ENCODE measurements around the gene AADAT.

Gene AADAT

DNA sequence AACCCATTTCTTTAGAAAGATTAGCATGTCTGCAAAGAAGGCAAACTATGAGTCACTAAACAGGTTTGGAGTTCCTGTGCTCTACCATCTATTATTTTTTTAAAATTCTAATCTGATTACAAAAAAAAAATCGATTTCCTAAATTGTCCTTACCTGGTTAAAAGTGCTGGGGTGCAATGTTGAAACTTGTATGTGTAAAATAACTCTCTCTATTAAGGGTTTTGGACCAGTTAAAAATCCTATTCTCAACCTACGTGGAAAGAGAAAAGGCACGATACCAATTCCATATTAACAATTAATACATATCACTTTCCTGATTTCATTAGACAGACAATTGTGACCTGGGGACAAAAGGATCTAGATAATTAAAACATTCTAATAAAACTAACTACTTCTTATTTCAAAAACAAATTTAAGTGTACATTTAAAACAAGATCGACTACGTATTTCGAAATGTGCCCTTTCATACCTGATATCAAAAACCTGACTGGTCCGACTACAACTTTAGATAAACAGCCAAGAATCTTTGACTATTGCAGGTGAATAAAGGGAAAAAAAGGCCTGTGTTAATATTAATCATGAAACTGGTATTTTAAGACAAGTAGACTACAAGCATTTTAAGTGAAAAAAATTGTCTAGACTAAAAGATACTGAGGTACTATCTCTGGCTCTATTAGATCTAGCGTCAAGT is 21.2 kb downstream of the AADAT start:
- Histone ChIP-seq H3K36me3 (ENCODE audit: insufficient read depth, insufficient read length, low read length) (peaks cover 45% of the 10 kb centered on the region), H3K27me3 (ENCODE audit: insufficient read depth, insufficient read length) (no peaks in the 10 kb centered on the region), H3K4me3 (ENCODE audit: insufficient read length, low read depth) (no peak overlapping the region), H3K9me3 (ENCODE audit: insufficient read depth, low read length) (no peaks in the 10 kb centered on the region), H3K4me1 (ENCODE audit: insufficient read depth, insufficient read length) (no peaks in the 10 kb centered on the region), H3K9ac (ENCODE audit: insufficient read length, low read depth) (no peak overlapping the region)
- TF ChIP-seq ZNF274 (IDR thresholded peaks at IDR 0.05; ENCODE audit: low read depth, low read length) (no peak), YY1 (IDR thresholded peaks at IDR 0.05; ENCODE audit: insufficient read depth, insufficient read length) (no peak), SUZ12 (IDR thresholded peaks at IDR 0.05; ENCODE audit: extremely low read depth, insufficient read depth, insufficient read length) (no peak)
- no peak for DNase-seq (ENCODE audit: low read depth, low spot score)

- H3K4me3 ChIP-seq (ENCODE audit: insufficient read length, low read depth): no peak overlapping the region
- peaks cover 48% of the 10 kb centered on the region for H3K36me3 ChIP-seq (ENCODE audit: insufficient read depth, insufficient read length, low read length)
- no peaks in the 10 kb centered on the region for H3K27me3 ChIP-seq (ENCODE audit: insufficient read depth, insufficient read length)
- no peak for DNase-seq (ENCODE audit: low read depth, low spot score)
- H3K9ac ChIP-seq (ENCODE audit: insufficient read length, low read depth): no peak overlapping the region
- no peak for TF ChIP-seq SUZ12 (IDR thresholded peaks at IDR 0.05; ENCODE audit: extremely low read depth, insufficient read depth, insufficient read length)
- TF ChIP-seq YY1 (IDR thresholded peaks at IDR 0.05; ENCODE audit: insufficient read depth, insufficient read length): no peak
- no peak for TF ChIP-seq ZNF274 (IDR thresholded peaks at IDR 0.05; ENCODE audit: low read depth, low read length)
- H3K9me3 ChIP-seq (ENCODE audit: insufficient read depth, low read length): no peaks in the 10 kb centered on the region
- H3K4me1 ChIP-seq (ENCODE audit: insufficient read depth, insufficient read length): peaks cover 2% of the 10 kb centered on the region
Measured at GRCh38 chr4:170059421-170059820, 30.3 kb downstream of the AADAT start.

DNA sequence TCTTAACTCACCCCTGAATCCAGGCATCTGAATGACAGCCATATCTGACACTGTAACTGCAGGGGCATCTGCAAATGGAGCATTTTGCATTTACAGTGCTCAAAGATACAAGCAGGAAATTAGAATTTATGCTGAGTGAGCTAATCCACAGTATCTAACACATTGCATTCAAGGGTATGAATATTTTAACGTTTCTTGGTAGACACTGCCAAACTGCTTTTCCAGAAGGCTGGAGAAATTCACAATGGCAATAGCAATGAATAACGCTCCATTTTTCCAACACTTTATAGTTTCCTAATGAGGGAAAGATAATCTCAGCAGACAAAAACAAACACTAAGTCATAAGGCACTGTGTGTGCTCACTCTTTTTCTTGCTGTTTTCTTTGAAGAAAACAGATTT is 30.9 kb downstream of the AADAT start:
- H3K4me3 ChIP-seq (ENCODE audit: insufficient read length, low read depth): no peak overlapping the region
- peaks cover 44% of the 10 kb centered on the region for H3K36me3 ChIP-seq (ENCODE audit: insufficient read depth, insufficient read length, low read length)
- no peaks in the 10 kb centered on the region for H3K9me3 ChIP-seq (ENCODE audit: insufficient read depth, low read length)
- no peak overlapping the region for H3K9ac ChIP-seq (ENCODE audit: insufficient read length, low read depth)
- peaks cover 2% of the 10 kb centered on the region for H3K4me1 ChIP-seq (ENCODE audit: insufficient read depth, insufficient read length)
- no peak for TF ChIP-seq SUZ12 (IDR thresholded peaks at IDR 0.05; ENCODE audit: extremely low read depth, insufficient read depth, insufficient read length)
- no peak for TF ChIP-seq YY1 (IDR thresholded peaks at IDR 0.05; ENCODE audit: insufficient read depth, insufficient read length)
- no peak for TF ChIP-seq ZNF274 (IDR thresholded peaks at IDR 0.05; ENCODE audit: low read depth, low read length)
- no peak for DNase-seq (ENCODE audit: low read depth, low spot score)
- no peaks in the 10 kb centered on the region for H3K27me3 ChIP-seq (ENCODE audit: insufficient read depth, insufficient read length)

GRCh38 chr4:170057866-170058265 is 31.9 kb downstream of the AADAT start:
- H3K4me3 ChIP-seq (ENCODE audit: insufficient read length, low read depth): no peak overlapping the region
- H3K36me3 ChIP-seq (ENCODE audit: insufficient read depth, insufficient read length, low read length): peaks cover 37% of the 10 kb centered on the region
- no peaks in the 10 kb centered on the region for H3K27me3 ChIP-seq (ENCODE audit: insufficient read depth, insufficient read length)
- H3K4me1 ChIP-seq (ENCODE audit: insufficient read depth, insufficient read length): peaks cover 2% of the 10 kb centered on the region
- no peaks in the 10 kb centered on the region for H3K9me3 ChIP-seq (ENCODE audit: insufficient read depth, low read length)
- H3K9ac ChIP-seq (ENCODE audit: insufficient read length, low read depth): no peak overlapping the region
- TF ChIP-seq ZNF274 (IDR thresholded peaks at IDR 0.05; ENCODE audit: low read depth, low read length): no peak
- TF ChIP-seq YY1 (IDR thresholded peaks at IDR 0.05; ENCODE audit: insufficient read depth, insufficient read length): no peak
- no peak for TF ChIP-seq SUZ12 (IDR thresholded peaks at IDR 0.05; ENCODE audit: extremely low read depth, insufficient read depth, insufficient read length)
- DNase-seq (ENCODE audit: low read depth, low spot score): no peak

DNA sequence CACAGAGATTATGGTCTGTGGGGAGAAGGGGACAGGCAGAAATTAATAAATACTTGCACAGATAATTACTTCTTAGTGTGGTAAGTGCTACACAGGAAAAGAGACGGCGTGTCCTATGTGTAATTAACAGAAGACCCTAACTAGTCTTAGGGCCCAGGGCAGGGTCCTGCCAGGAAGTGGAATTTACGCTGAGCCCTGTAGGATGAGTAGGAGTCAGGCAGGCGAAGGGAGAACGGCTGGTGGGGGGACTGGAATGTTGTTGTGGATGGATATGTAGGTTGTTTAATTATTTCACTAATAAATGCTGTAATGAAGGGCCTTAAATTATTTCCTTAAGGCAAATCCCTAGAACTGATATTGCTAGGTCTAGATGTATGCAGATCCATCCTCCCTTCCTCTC is 36.8 kb downstream of the AADAT start:
- no peak for DNase-seq (ENCODE audit: low read depth, low spot score)
- Histone ChIP-seq H3K9ac (ENCODE audit: insufficient read length, low read depth) (no peak overlapping the region), H3K4me1 (ENCODE audit: insufficient read depth, insufficient read length) (peaks cover under 1% of the 10 kb centered on the region), H3K4me3 (ENCODE audit: insufficient read length, low read depth) (no peak overlapping the region), H3K36me3 (ENCODE audit: insufficient read depth, insufficient read length, low read length) (peaks cover 4% of the 10 kb centered on the region), H3K9me3 (ENCODE audit: insufficient read depth, low read length) (no peaks in the 10 kb centered on the region), H3K27me3 (ENCODE audit: insufficient read depth, insufficient read length) (no peaks in the 10 kb centered on the region)
- TF ChIP-seq YY1 (IDR thresholded peaks at IDR 0.05; ENCODE audit: insufficient read depth, insufficient read length) (no peak), ZNF274 (IDR thresholded peaks at IDR 0.05; ENCODE audit: low read depth, low read length) (no peak), SUZ12 (IDR thresholded peaks at IDR 0.05; ENCODE audit: extremely low read depth, insufficient read depth, insufficient read length) (no peak)

- Histone ChIP-seq H3K36me3 (ENCODE audit: insufficient read depth, insufficient read length, low read length) (no peaks in the 10 kb centered on the region), H3K4me3 (ENCODE audit: insufficient read length, low read depth) (no peak overlapping the region), H3K27me3 (ENCODE audit: insufficient read depth, insufficient read length) (no peaks in the 10 kb centered on the region), H3K4me1 (ENCODE audit: insufficient read depth, insufficient read length) (no peaks in the 10 kb centered on the region), H3K9me3 (ENCODE audit: insufficient read depth, low read length) (no peaks in the 10 kb centered on the region), H3K9ac (ENCODE audit: insufficient read length, low read depth) (no peak overlapping the region)
- no peak for DNase-seq (ENCODE audit: low read depth, low spot score)
- TF ChIP-seq SUZ12 (IDR thresholded peaks at IDR 0.05; ENCODE audit: extremely low read depth, insufficient read depth, insufficient read length) (no peak), ZNF274 (IDR thresholded peaks at IDR 0.05; ENCODE audit: low read depth, low read length) (no peak), YY1 (IDR thresholded peaks at IDR 0.05; ENCODE audit: insufficient read depth, insufficient read length) (no peak)
Measured at GRCh38 chr4:170051402-170051801, 38.4 kb downstream of the AADAT start.

- Histone ChIP-seq H3K9ac (ENCODE audit: insufficient read length, low read depth) (no peak overlapping the region), H3K27me3 (ENCODE audit: insufficient read depth, insufficient read length) (no peaks in the 10 kb centered on the region), H3K4me3 (ENCODE audit: insufficient read length, low read depth) (no peak overlapping the region), H3K36me3 (ENCODE audit: insufficient read depth, insufficient read length, low read length) (no peaks in the 10 kb centered on the region), H3K4me1 (ENCODE audit: insufficient read depth, insufficient read length) (no peaks in the 10 kb centered on the region), H3K9me3 (ENCODE audit: insufficient read depth, low read length) (0 out of 2 replicates have a peak, but pooled peaks cover 4% of the 10 kb centered on the region)
- TF ChIP-seq ZNF274 (IDR thresholded peaks at IDR 0.05; ENCODE audit: low read depth, low read length): no peak
- TF ChIP-seq YY1 (IDR thresholded peaks at IDR 0.05; ENCODE audit: insufficient read depth, insufficient read length): no peak
- no peak for TF ChIP-seq SUZ12 (IDR thresholded peaks at IDR 0.05; ENCODE audit: extremely low read depth, insufficient read depth, insufficient read length)
- DNase-seq (ENCODE audit: low read depth, low spot score): no peak
Measured at GRCh38 chr4:170049766-170050165, 40.0 kb downstream of the AADAT start.
